Activated B cell treated with CpG ODN at 0.5 μM for 24 hours (primary cell): ENCODE results near the gene RFX1. TPM values are rescaled to one million over a fixed set of nuclear protein-coding genes. Genes with fewer than 3 reads are reported as not detected.
A peak's percentile ranks its signal among the peaks of the same experiment; 100 is the strongest.

Experiments used
- ATAC-seq: fragments of 200-7000 bp; cut with Tn5 transposase; one replicate; pipeline ENCODE4 v1.10.0; 2021; ENCODE audit warnings: low read depth, mild to moderate bottlenecking, moderate library complexity
- CTCF ChIA-PET: fragments of 350-600 bp; sonication (Branson Sonifier 250); formaldehyde crosslinking; loops from one replicate; lab custom pipeline; 2021; ENCODE audit warnings: antibody characterized with exemption; lab: Charles Lee
- POLR2A ChIA-PET: fragments of 350-600 bp; sonication (Branson Sonifier 250); formaldehyde crosslinking; loops from one replicate; lab custom pipeline; 2021; ENCODE audit warnings: antibody characterized with exemption; lab: Charles Lee
- DNase-seq: peaks from one replicate; pipeline ENCODE4 v3.0.0; 2022
- H3K27ac Mint-ChIP-seq: one replicate; pipeline ENCODE4 v1.8.0; 2020; ENCODE audit warnings: mixed read lengths
- H3K27me3 Mint-ChIP-seq: one replicate; pipeline ENCODE4 v1.8.0; 2021; ENCODE audit warnings: mixed read lengths
- H3K36me3 Mint-ChIP-seq: one replicate; pipeline ENCODE4 v1.8.0; 2021; ENCODE audit warnings: low read depth, mixed read lengths
- H3K4me1 Mint-ChIP-seq: one replicate; pipeline ENCODE4 v1.8.0; 2021; ENCODE audit warnings: mixed read lengths
- H3K4me3 Mint-ChIP-seq: one replicate; pipeline ENCODE4 v1.8.0; 2020; ENCODE audit warnings: mild to moderate bottlenecking, mixed read lengths
- H3K9me3 Mint-ChIP-seq: one replicate; pipeline ENCODE4 v1.8.0; 2020; ENCODE audit warnings: mixed read lengths
- intact Hi-C: fragments of 100-400 bp; cut with micrococcal nuclease; formaldehyde crosslinking; loops from one replicate; pipeline ENCODE4 v1.15.1; 2024
- total RNA-seq: library from RNA; stranded (reverse); gene quantifications from 2 replicates; pipeline ENCODE4 v1.2.3, GENCODE V29; 2022
- TF ChIP-seq, protein P1 (sequence below): fragments of 200-600 bp; IDR thresholded peaks from one replicate; pipeline ENCODE4 v1.8.0; 2022; ENCODE audit warnings: antibody characterized with exemption, mild to moderate bottlenecking

RFX1 gene
- total RNA-seq, 1 donor from 2014 or later, result 19.0 TPM

DNA sequence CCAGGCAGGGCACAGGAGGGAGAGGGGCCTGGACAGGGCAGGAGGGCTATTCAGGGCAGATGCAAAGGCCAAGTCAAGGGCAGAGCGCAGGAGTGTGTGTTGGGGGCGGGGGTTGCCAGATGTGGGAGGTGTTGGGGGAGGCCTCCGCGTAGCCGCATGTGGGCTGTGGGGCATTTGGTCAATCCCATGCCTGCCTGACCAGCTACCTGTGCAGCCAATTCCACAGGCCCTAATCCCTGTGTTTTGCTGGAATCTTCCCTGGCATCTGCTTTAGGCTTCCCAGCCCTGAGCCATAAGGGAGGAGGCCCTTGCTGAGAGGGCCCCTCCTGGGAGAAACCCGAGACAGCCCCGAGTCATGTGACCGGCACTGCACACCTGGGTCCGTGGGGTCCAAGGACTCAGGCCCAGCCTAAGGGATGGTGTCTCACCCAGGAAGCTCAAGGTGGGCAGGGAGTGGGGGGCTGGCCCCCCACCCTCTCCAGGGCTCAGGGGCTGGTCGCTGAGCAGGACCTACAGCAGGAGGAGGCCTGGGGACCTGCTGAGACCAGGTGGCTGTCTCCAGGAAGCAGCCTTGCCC lies 20.3 kb downstream of the RFX1 start:
- DNase-seq, result no peak
- H3K27ac Mint-ChIP-seq, result peak overlapping the region; percentile 97

GRCh38 chr19:13984875-13985741 lies 21.0 kb downstream of the RFX1 start:
- intact Hi-C loops, result no loop called here
- DNase-seq, result no peak
- H3K4me3 Mint-ChIP-seq, result peak overlapping the region; percentile 80

More for the DNA sequence above, 20.3 kb downstream of the RFX1 start:
- peak overlapping the region; percentile 80 for H3K4me3 Mint-ChIP-seq
- CTCF ChIA-PET, result interaction anchor here (0.8 to 1.6 kb wide), 3 partner anchors 33 to 63 kb away, joined by 3 to 4 read pairs (median 4); partner anchors contain the start of gene IL27RA
- H3K9me3 Mint-ChIP-seq, result no peaks in the 10 kb centered on the region
- TF ChIP-seq, protein P1, sequence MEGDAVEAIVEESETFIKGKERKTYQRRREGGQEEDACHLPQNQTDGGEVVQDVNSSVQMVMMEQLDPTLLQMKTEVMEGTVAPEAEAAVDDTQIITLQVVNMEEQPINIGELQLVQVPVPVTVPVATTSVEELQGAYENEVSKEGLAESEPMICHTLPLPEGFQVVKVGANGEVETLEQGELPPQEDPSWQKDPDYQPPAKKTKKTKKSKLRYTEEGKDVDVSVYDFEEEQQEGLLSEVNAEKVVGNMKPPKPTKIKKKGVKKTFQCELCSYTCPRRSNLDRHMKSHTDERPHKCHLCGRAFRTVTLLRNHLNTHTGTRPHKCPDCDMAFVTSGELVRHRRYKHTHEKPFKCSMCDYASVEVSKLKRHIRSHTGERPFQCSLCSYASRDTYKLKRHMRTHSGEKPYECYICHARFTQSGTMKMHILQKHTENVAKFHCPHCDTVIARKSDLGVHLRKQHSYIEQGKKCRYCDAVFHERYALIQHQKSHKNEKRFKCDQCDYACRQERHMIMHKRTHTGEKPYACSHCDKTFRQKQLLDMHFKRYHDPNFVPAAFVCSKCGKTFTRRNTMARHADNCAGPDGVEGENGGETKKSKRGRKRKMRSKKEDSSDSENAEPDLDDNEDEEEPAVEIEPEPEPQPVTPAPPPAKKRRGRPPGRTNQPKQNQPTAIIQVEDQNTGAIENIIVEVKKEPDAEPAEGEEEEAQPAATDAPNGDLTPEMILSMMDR, result no peak
- POLR2A ChIA-PET, result interaction anchor here (0.5 to 7.1 kb wide), 12 partner anchors 7 to 209 kb away, joined by 3 to 107 read pairs (median 5); partner anchors contain the start of genes DCAF15, IL27RA and RFX1
- H3K4me1 Mint-ChIP-seq, result peaks cover 82% of the 10 kb centered on the region
- intact Hi-C loops, result loop anchor here (1.0 kb wide), 4 partner anchors 20 to 46 kb away; partner anchors contain the start of genes DCAF15 and RFX1
- H3K36me3 Mint-ChIP-seq, result peaks cover 25% of the 10 kb centered on the region
- peak; percentile 12 for ATAC-seq
- H3K27me3 Mint-ChIP-seq, result no peaks in the 10 kb centered on the region

GRCh38 chr19:13984186-13984585 lies 21.9 kb downstream of the RFX1 start:
- Mint-ChIP-seq H3K4me1 (peaks cover 85% of the 10 kb centered on the region), H3K4me3 (no peak overlapping the region), H3K27ac (peak overlapping the region; percentile 97), H3K27me3 (no peaks in the 10 kb centered on the region), H3K9me3 (no peaks in the 10 kb centered on the region), H3K36me3 (peaks cover 11% of the 10 kb centered on the region)
- ChIA-PET POLR2A (interaction anchor here (1.4 to 7.1 kb wide), 4 partner anchors 17 to 48 kb away, joined by 9 to 107 read pairs (median 34); partner anchors contain the start of genes DCAF15, IL27RA and RFX1), CTCF (interaction anchor here (1.6 kb wide), 1 partner anchor 48 kb away, joined by 4 read pairs; the partner anchor contains the start of gene IL27RA)
- no peak for DNase-seq
- TF ChIP-seq, protein P1, result no peak
- intact Hi-C loops, result no loop called here
- ATAC-seq, result no peak

More at GRCh38 chr19:13984875-13985741, 21.0 kb downstream of the RFX1 start:
- peaks cover 85% of the 10 kb centered on the region for H3K4me1 Mint-ChIP-seq
- peak; percentile 33 for ATAC-seq
- ChIA-PET POLR2A (interaction anchor here (0.5 to 7.1 kb wide), 10 partner anchors 11 to 78 kb away, joined by 3 to 107 read pairs (median 8); partner anchors contain the start of genes DCAF15, IL27RA and RFX1), CTCF (interaction anchor here (0.8 to 1.6 kb wide), 3 partner anchors 34 to 63 kb away, joined by 3 to 4 read pairs (median 4); partner anchors contain the start of gene IL27RA)
- no peaks in the 10 kb centered on the region for H3K27me3 Mint-ChIP-seq
- TF ChIP-seq, protein P1, result no peak
- no peaks in the 10 kb centered on the region for H3K9me3 Mint-ChIP-seq
- peak overlapping the region; percentile 97 for H3K27ac Mint-ChIP-seq
- H3K36me3 Mint-ChIP-seq, result peaks cover 21% of the 10 kb centered on the region

GRCh38 chr19:13983213-13983889 lies 22.8 kb downstream of the RFX1 start:
- TF ChIP-seq, protein P1, result no peak
- Mint-ChIP-seq H3K4me1 (peaks cover 83% of the 10 kb centered on the region), H3K36me3 (peaks cover 5% of the 10 kb centered on the region), H3K27me3 (no peaks in the 10 kb centered on the region), H3K27ac (no peak overlapping the region), H3K9me3 (no peaks in the 10 kb centered on the region), H3K4me3 (no peak overlapping the region)
- no peak for DNase-seq
- POLR2A ChIA-PET, result interaction anchor here (1.3 to 7.1 kb wide), 3 partner anchors 18 to 48 kb away, joined by 3 to 107 read pairs (median 9); partner anchors contain the start of genes DCAF15 and IL27RA
- intact Hi-C loops, result no loop called here
- CTCF ChIA-PET, result no interaction called here
- ATAC-seq, result no peak
